Measurements from ENCODE around the gene RALB. TPM values are rescaled to one million over a fixed set of nuclear protein-coding genes. Genes with fewer than 3 reads are reported as not detected.

RALB gene
- total and polyA plus RNA-seq, 2 of the 4 experiments (the other 2 are of a cell fraction), result 53.6 to 54.7 TPM

GRCh38 chr2:120334068-120334467, 81.4 kb downstream of the RALB start:
- H3K27ac ChIP-seq (ENCODE audit: insufficient read depth, low read length), result no peak overlapping the region
- no peaks in the 10 kb centered on the region for H3K79me1 ChIP-seq (ENCODE audit: low read depth in 1 of 2, low read length in 2 of 2)
- H3K4me1 ChIP-seq (ENCODE audit: control insufficient read depth, insufficient read depth, low read length), result peaks cover 1% of the 10 kb centered on the region; the same call in 1 of the 2 replicates
- BruUV-seq (replicated peaks), result no TSS peak
- intact Hi-C loops (cut with micrococcal nuclease), result no loop called here
- DNase-seq, result no peak
- H3K4ac ChIP-seq (ENCODE audit: low read depth, low read length), result no peak overlapping the region
- H2BK20ac ChIP-seq (ENCODE audit: low read depth, low read length), result no peak overlapping the region
- no peak overlapping the region for H2AK5ac ChIP-seq (ENCODE audit: low read depth, low read length)
- dilution Hi-C loops (cut with HindIII; ENCODE audit: low sequenced_read_pairs, unreplicated experiment), result no loop called here
- H3K9me3 ChIP-seq (ENCODE audit: control insufficient read depth, insufficient read depth, low read length), result peaks cover 2% of the 10 kb centered on the region; the same call in 1 of the 2 replicates
- no CpG with 5 or more reads among the region's 1 CpG for WGBS, 2 experiments (ENCODE audit: extremely low coverage in 2 of 2, insufficient read length in 1 of 2)
- H4K91ac ChIP-seq (ENCODE audit: insufficient read depth, low read depth, low read length), result no peak overlapping the region
- in situ Hi-C loops (cut with MboI; ENCODE audit: low sequenced_read_pairs), result loop anchor here (25.0 kb wide), 1 partner anchor 478 kb away; no protein-coding TSS in a partner anchor
- H3K23ac ChIP-seq (ENCODE audit: low read depth, low read length), result no peak overlapping the region
- no peak overlapping the region for H3K18ac ChIP-seq (ENCODE audit: low read depth, low read length)
- no peak overlapping the region for H4K8ac ChIP-seq (ENCODE audit: low read depth in 2 of 2, low read length in 2 of 2)
- H3K9ac ChIP-seq (ENCODE audit: low read depth, low read length), result no peak overlapping the region
- H2AFZ ChIP-seq (replicated peaks; ENCODE audit: low read length, poor library complexity), result no peak overlapping the region
- no peak overlapping the region for H4K5ac ChIP-seq (ENCODE audit: low read depth, low read length)
- H2AK9ac ChIP-seq (replicated peaks; ENCODE audit: low read depth, low read length, poor library complexity), result no peak overlapping the region
- H2BK15ac ChIP-seq (ENCODE audit: low read depth, low read length), result no peak overlapping the region
- ChIA-PET CTCF (no interaction called here), POLR2A (ENCODE audit: unreplicated experiment) (no interaction called here)
- H3K27me3 ChIP-seq (ENCODE audit: control insufficient read depth, insufficient read depth, low read length), result peaks cover 72% of the 10 kb centered on the region
- H3K4me3 ChIP-seq (ENCODE audit: insufficient read depth, low read depth, low read length), result no peak overlapping the region
- no peak overlapping the region for H3K56ac ChIP-seq (ENCODE audit: extremely low read depth, insufficient read depth, low read length)
- no peaks in the 10 kb centered on the region for H4K20me1 ChIP-seq (ENCODE audit: insufficient read depth, low read length)
- H3K36me3 ChIP-seq (ENCODE audit: control insufficient read depth, insufficient read depth, low read length), result no peaks in the 10 kb centered on the region
- H3K9me1 ChIP-seq (ENCODE audit: insufficient read depth, low read length), result no peaks in the 10 kb centered on the region
- H2BK5ac ChIP-seq (ENCODE audit: low read depth, low read length, poor library complexity, severe bottlenecking), result no peak overlapping the region
- no peak for ATAC-seq (ENCODE audit: low read depth)
- no peak overlapping the region for H3K4me2 ChIP-seq (ENCODE audit: low read depth, low read length)
- TF ChIP-seq FOS (IDR thresholded peaks at IDR 0.05; ENCODE audit: low read depth, low read length) (no peak), POLR2A (IDR thresholded peaks at IDR 0.05; ENCODE audit: low read depth, low read length) (no peak), MAFK (IDR thresholded peaks at IDR 0.05; ENCODE audit: low read depth, low read length) (no peak), RCOR1 (IDR thresholded peaks at IDR 0.05; ENCODE audit: insufficient replicate concordance, low read length) (no peak), BHLHE40 (IDR thresholded peaks at IDR 0.05; ENCODE audit: low read depth, low read length) (no peak), CTCF (conservative IDR thresholded peaks at IDR 0.05; ENCODE audit: low read depth, low read length) (no peak), SMC3 (IDR thresholded peaks at IDR 0.05; ENCODE audit: low read depth, low read length) (no peak), USF2 (IDR thresholded peaks at IDR 0.05; ENCODE audit: low read depth, low read length) (no peak), RAD21 (IDR thresholded peaks at IDR 0.05; ENCODE audit: low read length) (no peak), NFE2L2 (IDR thresholded peaks at IDR 0.05; ENCODE audit: low read depth, low read length) (no peak), MXI1 (IDR thresholded peaks at IDR 0.05; ENCODE audit: borderline replicate concordance, low read depth, low read length) (no peak)
- no peak overlapping the region for H2BK120ac ChIP-seq (ENCODE audit: low read depth, low read length)
- H3K14ac ChIP-seq (replicated peaks; ENCODE audit: low read depth, low read length), result no peak overlapping the region
